HepG2 (cell line): Measurements from ENCODE around the gene B3GNT8.

ENCODE experiments used
- HES4 ChIP-seq: sonication (generic); formaldehyde crosslinking; IDR thresholded peaks from 2 replicates; pipeline ENCODE4 v1.9.0; 2021; ENCODE audit warnings: mild to moderate bottlenecking, missing genetic modification reagents, borderline replicate concordance
- PHF5A ChIP-seq: IDR thresholded peaks from one replicate; pipeline ENCODE4 v1.6.1; 2018; ENCODE audit warnings: low read depth, missing genetic modification reagents; ENCODE audit not compliant: unreplicated experiment
- ZNF629 ChIP-seq: sonication (generic); formaldehyde crosslinking; conservative IDR thresholded peaks from 2 replicates; pipeline ENCODE4 v1.5.0; 2020; ENCODE audit warnings: missing genetic modification reagents

GRCh38 chr19:41433171-41433570, 6.0 kb upstream of the B3GNT8 start:
- TF ChIP-seq PHF5A (CRISPR knock-in tag) (no peak), HES4 (no peak), ZNF629 (no peak)
